Esophagus (tissue), 2 donors: ENCODE results near the gene SEC14L5. TPM values are rescaled to one million over a fixed set of nuclear protein-coding genes. Genes with fewer than 3 reads are reported as not detected.

Source experiments
- H3K27ac ChIP-seq, 2 donors: one replicate each; pipeline ENCODE4 v1.5.1; 2013; ENCODE audit warnings: low read depth in 2 of 2, mild to moderate bottlenecking in 2 of 2, inconsistent platforms in 1 of 2, low read length in 1 of 2, moderate library complexity in 1 of 2
- H3K27me3 ChIP-seq, 2 donors: one replicate each; pipeline ENCODE4 v1.6.1; 2013; ENCODE audit warnings: low read length in 2 of 2, control low read depth in 1 of 2, mild to moderate bottlenecking in 1 of 2; ENCODE audit not compliant: insufficient read depth in 2 of 2, control insufficient read depth in 1 of 2
- H3K36me3 ChIP-seq, 2 donors: one replicate each; pipeline ENCODE4 v1.6.1; 2013; ENCODE audit warnings: low read length in 1 of 2; ENCODE audit not compliant: control insufficient read depth in 2 of 2, insufficient read depth in 2 of 2
- H3K4me1 ChIP-seq, 2 donors: one replicate each; pipeline ENCODE4 v1.6.1; 2013; ENCODE audit warnings: low read length in 1 of 2; ENCODE audit not compliant: control insufficient read depth in 2 of 2, insufficient read depth in 2 of 2
- H3K4me3 ChIP-seq, 2 donors: one replicate each; pipeline ENCODE4 v1.5.1; 2013; ENCODE audit warnings: low read length in 2 of 2, mild to moderate bottlenecking in 2 of 2, low read depth in 1 of 2, moderate library complexity in 1 of 2
- H3K9me3 ChIP-seq, 2 donors: one replicate each; pipeline ENCODE4 v1.6.1; 2013; ENCODE audit warnings: mild to moderate bottlenecking in 2 of 2, low read depth in 1 of 2, low read length in 1 of 2, moderate library complexity in 1 of 2; ENCODE audit not compliant: control insufficient read depth in 2 of 2, insufficient read depth in 1 of 2
- WGBS, 2 donors: extraction: QIAGEN DNeasy Blood & Tissue Kit; methylation state at CpG; one replicate each; pipeline ENCODE4 v1.1.7; 2013; 5-methylcytosine and 5-hydroxymethylcytosine counted together
- polyA plus RNA-seq, 2 donors: library from polyadenylated mRNA; stranded (reverse); fragments of 200-250 nt; gene quantifications; one replicate each; pipeline ENCODE4 v1.2.3, GENCODE V29; 2013
- donor health status: healthy with polysubstance abuse.
- donor health status: Bipolar disorder and iron deficiency.

The SEC14L5 gene
- polyA plus RNA-seq, 2 donors: 0.19 to 0.49 TPM

DNA sequence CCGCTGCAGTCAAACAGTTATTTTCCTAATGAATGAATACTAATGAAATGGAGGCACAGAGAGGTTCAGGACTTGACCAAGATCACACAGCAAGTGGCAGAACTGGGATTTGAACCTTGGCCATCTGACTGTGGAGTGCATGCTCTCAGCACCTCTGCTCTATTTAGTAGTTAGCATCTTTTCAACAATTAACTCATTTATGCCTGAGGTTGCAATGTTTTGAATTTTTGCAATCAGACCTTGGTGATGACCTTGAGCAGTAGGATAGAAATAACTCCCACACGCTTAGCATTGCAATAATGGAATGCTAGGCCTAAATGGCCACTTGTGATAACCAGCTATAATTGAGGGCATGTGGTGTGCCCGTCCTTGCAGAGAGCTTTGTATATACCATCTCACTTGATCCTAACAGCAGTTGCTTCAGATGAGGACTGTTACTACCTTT lies 44.6 kb downstream of the SEC14L5 start:
- Histone ChIP-seq H3K27me3 (no peaks in the 10 kb centered on the region), H3K36me3 (no peaks in the 10 kb centered on the region), H3K4me1 (no peaks in the 10 kb centered on the region), H3K27ac (no peak overlapping the region), H3K9me3 (no peaks in the 10 kb centered on the region), H3K4me3 (no peak overlapping the region)
- whole genome bisulfite sequencing, 2 donors: 77% methylated on average over 3 of the region's 3 CpGs

DNA sequence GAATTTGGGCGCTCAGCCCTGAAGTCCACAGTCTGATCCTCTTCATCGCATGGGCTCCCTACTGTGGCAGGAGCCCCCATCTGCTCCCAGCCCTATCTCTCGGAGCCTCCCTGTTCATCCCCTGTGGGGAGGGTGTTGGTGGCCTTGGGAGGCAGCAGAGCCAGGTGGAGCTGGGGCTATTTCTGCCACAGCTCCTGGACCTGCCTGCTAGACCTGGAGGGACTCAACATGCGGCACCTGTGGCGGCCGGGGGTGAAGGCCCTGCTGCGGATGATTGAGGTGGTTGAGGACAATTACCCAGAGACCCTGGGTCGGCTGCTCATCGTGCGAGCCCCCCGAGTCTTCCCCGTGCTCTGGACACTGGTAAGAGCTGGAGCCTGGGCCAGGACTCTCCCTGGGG lies 45.1 kb downstream of the SEC14L5 start:
- Histone ChIP-seq H3K4me3 (no peak overlapping the region), H3K27ac (no peak overlapping the region), H3K4me1 (no peaks in the 10 kb centered on the region), H3K36me3 (no peaks in the 10 kb centered on the region), H3K27me3 (no peaks in the 10 kb centered on the region), H3K9me3 (no peaks in the 10 kb centered on the region)
- 83 to 85% methylated on average over 12 of the region's 12 CpGs for WGBS, 2 donors

DNA sequence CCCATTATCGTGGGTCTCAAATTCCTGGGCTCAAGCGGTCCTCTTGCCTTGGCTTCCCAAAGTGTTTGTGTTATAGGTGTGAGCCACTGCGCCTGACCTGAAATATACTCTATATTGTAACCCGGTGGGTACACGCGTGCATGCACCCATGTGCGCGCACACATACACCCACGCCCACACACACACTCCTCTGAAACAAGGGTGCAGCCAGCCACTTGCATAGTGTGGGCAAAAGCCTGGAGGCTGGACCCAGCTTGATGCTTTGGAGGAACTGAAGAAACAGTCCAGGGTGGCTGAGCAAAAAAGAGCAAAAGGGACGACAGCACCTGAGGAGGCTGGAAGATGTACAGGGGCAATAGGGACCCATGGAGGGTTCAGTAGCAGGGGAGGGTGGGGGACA lies 45.7 kb downstream of the SEC14L5 start:
- no peaks in the 10 kb centered on the region for H3K36me3 ChIP-seq
- 88 to 95% methylated on average over 10 of the region's 10 CpGs for WGBS, 2 donors
- H3K9me3 ChIP-seq: no peaks in the 10 kb centered on the region
- H3K4me1 ChIP-seq: no peaks in the 10 kb centered on the region
- no peaks in the 10 kb centered on the region for H3K27me3 ChIP-seq
- no peak overlapping the region for H3K27ac ChIP-seq
- H3K4me3 ChIP-seq: no peak overlapping the region

DNA sequence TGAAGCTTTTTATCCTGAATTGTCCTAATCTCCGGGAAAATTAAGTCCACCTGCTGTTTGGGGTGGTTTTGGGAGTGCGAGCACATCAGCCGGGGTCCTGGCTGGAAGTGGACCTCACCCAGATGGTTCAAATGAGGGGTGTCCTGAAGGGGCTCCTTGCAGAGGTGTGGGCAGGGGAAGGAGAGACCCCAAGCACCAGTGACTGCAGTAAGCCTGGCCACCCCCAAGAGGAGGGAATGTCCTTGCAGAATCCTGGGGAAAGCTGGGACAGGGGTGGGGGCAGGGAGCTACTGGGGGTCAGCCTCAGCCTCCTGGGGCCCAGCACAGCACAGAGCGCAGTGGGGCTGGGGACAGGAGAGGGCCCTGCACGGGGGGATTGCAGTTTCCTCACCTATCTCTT lies 46.2 kb downstream of the SEC14L5 start:
- no peaks in the 10 kb centered on the region for H3K4me1 ChIP-seq
- 72 to 73% methylated on average over 5 of the region's 5 CpGs for WGBS, 2 donors
- no peak overlapping the region for H3K27ac ChIP-seq
- no peaks in the 10 kb centered on the region for H3K27me3 ChIP-seq
- H3K36me3 ChIP-seq: no peaks in the 10 kb centered on the region
- no peak overlapping the region for H3K4me3 ChIP-seq
- no peaks in the 10 kb centered on the region for H3K9me3 ChIP-seq

DNA sequence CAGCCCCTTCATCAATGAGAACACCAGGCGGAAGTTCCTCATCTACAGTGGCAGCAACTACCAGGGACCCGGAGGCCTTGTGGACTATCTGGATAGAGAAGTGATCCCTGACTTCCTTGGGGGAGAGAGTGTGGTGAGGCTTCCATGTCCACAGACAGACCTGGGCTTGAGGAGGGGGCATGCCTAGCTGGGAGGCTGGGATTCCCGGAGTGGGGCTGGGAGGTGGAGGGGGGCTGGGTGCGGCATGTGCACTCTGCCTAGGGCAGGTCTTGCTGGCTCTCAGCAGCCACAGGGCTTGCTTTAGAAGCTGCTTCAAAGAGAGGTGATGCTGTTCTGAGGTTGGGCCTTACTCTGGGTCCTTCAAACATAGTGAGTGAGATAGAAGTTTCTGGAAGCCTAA lies 47.8 kb downstream of the SEC14L5 start:
- WGBS, 2 donors: 63 to 80% methylated on average over 4 of the region's 4 CpGs
- Histone ChIP-seq H3K36me3 (no peaks in the 10 kb centered on the region), H3K4me1 (no peaks in the 10 kb centered on the region), H3K27me3 (no peaks in the 10 kb centered on the region), H3K27ac (no peak overlapping the region), H3K9me3 (no peaks in the 10 kb centered on the region), H3K4me3 (no peak overlapping the region)

DNA sequence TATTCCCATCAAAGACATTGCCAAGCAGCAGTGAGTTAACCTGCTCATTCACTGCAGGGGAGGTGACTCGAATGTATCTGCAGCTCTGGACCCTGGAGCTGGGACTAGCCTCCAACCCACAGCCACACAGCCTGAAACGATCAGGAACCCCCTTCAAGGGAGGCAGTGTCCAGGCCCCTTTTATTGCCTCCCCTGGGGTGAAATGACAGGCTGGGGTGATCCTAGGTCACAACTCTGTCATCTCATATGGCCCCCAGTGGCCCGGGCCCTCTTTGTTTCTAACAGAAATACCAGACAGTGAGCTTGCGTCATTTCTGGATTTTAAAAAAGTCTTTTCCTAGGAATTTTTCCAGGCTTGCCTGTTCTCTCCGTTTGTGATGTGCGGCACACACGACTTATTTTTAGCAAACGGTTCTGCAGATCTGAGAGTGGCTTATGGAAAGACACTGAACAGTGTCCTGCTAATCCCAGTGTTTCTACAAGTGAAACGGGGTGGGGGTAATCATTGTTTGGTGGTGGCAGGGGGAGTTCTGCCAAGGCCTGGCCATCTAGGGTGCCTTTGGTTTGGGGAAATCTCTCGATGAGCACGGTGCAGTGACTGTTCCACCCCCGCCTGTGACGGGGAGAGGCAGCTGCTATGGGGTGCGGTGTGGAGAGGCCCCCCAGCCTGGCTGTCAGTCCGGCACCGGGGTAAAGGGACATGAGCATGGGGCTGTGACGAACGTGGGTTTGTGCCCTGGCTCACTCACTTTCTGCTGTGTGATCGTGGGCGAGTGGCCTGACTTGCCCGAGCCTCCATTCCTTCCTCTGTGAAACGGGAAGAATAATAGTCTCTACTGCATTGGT lies 48.4 kb downstream of the SEC14L5 start:
- H3K27ac ChIP-seq: no peak overlapping the region
- no peaks in the 10 kb centered on the region for H3K27me3 ChIP-seq
- H3K9me3 ChIP-seq: no peaks in the 10 kb centered on the region

DNA sequence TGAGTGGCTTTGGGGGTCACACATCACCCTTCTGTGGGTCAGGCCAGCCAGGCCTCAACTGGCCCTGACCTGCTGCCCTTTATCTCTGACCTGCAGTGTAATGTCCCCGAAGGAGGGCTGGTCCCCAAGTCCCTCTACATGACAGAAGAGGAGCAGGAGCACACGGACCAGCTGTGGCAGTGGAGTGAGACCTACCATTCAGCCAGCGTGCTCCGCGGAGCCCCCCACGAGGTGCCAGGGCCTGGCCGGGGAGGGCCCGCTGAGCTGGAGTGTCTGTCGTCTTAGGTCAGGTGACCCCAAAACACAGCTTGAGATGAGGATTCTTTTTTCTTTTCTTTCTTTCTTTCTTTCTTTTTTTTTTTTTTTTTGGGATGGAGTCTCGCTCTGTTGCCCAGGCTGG lies 49.1 kb downstream of the SEC14L5 start:
- H3K27me3 ChIP-seq: no peaks in the 10 kb centered on the region
- no peaks in the 10 kb centered on the region for H3K9me3 ChIP-seq
- 88 to 89% methylated on average over 9 of the region's 10 CpGs for WGBS, 2 donors
- no peaks in the 10 kb centered on the region for H3K4me1 ChIP-seq
- no peaks in the 10 kb centered on the region for H3K36me3 ChIP-seq
- H3K4me3 ChIP-seq: no peak overlapping the region
- H3K27ac ChIP-seq: no peak overlapping the region

More for the DNA sequence above, 48.4 kb downstream of the SEC14L5 start:
- WGBS, 2 donors: 77 to 81% methylated on average over 22 of the region's 22 CpGs
- H3K4me3 ChIP-seq: no peak overlapping the region
- no peaks in the 10 kb centered on the region for H3K36me3 ChIP-seq
- H3K4me1 ChIP-seq: no peaks in the 10 kb centered on the region

DNA sequence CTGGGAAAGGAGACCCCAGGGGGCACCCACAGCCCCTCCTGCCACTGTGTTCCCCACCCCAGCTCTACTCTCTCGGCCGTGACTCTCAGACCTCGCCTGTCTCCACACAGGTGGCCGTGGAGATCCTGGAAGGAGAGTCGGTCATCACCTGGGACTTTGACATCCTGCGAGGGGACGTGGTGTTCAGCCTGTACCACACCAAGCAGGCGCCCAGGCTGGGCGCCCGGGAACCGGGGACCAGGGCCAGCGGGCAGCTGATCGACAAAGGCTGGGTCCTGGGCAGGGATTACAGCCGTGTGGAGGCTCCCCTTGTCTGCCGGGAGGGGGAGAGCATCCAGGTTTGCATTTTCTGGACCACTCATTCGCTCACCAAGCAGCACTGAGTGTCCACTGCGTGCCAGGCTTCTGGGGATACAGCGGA lies 50.2 kb downstream of the SEC14L5 start:
- H3K36me3 ChIP-seq: no peaks in the 10 kb centered on the region
- no peaks in the 10 kb centered on the region for H3K9me3 ChIP-seq
- H3K4me3 ChIP-seq: no peak overlapping the region
- whole genome bisulfite sequencing, 2 donors: 84 to 85% methylated on average over 18 of the region's 18 CpGs
- H3K27ac ChIP-seq: no peak overlapping the region
- H3K27me3 ChIP-seq: no peaks in the 10 kb centered on the region
- no peaks in the 10 kb centered on the region for H3K4me1 ChIP-seq

DNA sequence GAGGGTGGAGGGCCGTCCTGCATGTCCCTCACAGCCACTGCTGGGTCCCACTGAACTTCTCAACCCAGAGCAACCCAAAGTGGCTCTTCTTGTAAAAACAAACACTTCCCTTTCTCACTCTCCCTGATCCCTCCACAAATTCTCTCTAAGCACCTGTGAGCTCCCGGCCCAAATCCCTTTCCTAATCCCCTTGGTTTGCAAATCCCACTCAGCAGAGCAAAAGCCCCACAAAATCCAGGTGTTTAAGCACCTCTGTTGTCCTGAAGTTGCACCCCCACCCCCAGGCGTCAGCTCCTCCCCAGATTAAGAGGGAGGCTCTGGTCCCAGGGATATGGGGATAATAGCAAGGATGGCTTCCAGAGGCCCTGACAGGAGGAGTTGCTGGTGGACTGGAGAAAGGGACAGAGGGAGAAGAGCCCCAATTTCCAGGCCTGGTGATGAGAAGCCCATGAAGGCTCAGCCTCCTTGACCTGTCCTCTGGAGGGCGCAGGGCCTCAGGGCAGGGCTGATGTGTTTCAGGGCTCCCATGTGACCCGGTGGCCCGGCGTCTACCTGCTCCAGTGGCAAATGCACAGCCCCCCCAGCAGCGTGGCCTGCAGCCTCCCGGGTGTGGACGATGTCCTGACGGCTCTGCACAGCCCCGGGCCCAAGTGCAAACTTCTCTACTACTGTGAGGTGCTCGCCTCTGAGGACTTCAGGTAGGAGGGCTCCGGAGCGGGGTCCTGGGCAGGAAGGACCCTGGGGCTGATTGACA lies 52.6 kb downstream of the SEC14L5 start:
- Histone ChIP-seq H3K4me1 (no peaks in the 10 kb centered on the region), H3K36me3 (no peaks in the 10 kb centered on the region), H3K4me3 (no peak overlapping the region), H3K27me3 (no peaks in the 10 kb centered on the region), H3K9me3 (peaks cover 0 to 3% of the 10 kb centered on the region in 2 donors), H3K27ac (no peak overlapping the region)
- 55 to 61% methylated on average over 13 to 15 of the region's 15 CpGs for WGBS, 2 donors
